ENCODE measurements around the gene THADA. TPM values are rescaled to one million over a fixed set of nuclear protein-coding genes. Genes with fewer than 3 reads are reported as not detected.
"Not testable (repeated sequence)": the region's sequence is repeated elsewhere in the genome, so short reads cannot be mapped to it uniquely, and the experiment has no call there.

The THADA gene
- total and polyA plus RNA-seq, 7 donors: 4.4 to 35.2 (median 20.2) TPM

GRCh38 chr2:43637030-43637803 lies 41.4 kb upstream of the THADA start, which contains the start of gene PLEKHH2:
TSS of gene PLEKHH2 (plus strand) at chr2:43637260. CDS start at chr2:43644674, 7,414 bp downstream.
- Histone ChIP-seq H3K4me3 (peak within 1 kb of the TSS; percentile 74 to 97 (median 94)), H3K9me3 (no peaks in the 10 kb centered on the region), H3K27ac (peak within 1 kb of the TSS; percentile 81 to 92 (median 88)), H3K4me1 (peaks cover 0 to 15% (median 8%) of the 10 kb centered on the region in 4 donors), H3K27me3 (no peaks in the 10 kb centered on the region), H3K36me3 (no peaks in the 10 kb centered on the region)
- 1% methylated on average over 75 of the region's 75 CpGs for WGBS, 2 donors
- TF ChIP-seq CTCF (IDR thresholded peaks at IDR 0.05) (no peak), EP300 (IDR thresholded peaks at IDR 0.05) (no peak), POLR2A (IDR thresholded peaks at IDR 0.05) (peak; percentile 66 to 80), POLR2AphosphoS5 (IDR thresholded peaks at IDR 0.05) (peak; percentile 89 to 96 (median 92))
- DNase-seq: peak; percentile 97
- intact Hi-C loops (cut with DNase I): loop anchor here (5.0 kb wide), 1 partner anchor 40 kb away; the partner anchor contains the start of gene C1GALT1C1L

- peaks cover 0 to 15% (median 8%) of the 10 kb centered on the region in 4 donors for H3K4me1 ChIP-seq
- H3K4me3 ChIP-seq: peak overlapping the region; percentile 74 to 97 (median 94)
- no peaks in the 10 kb centered on the region for H3K36me3 ChIP-seq
- DNase-seq: no peak
- H3K27me3 ChIP-seq: no peaks in the 10 kb centered on the region
- WGBS, 2 donors: 5 to 14% methylated on average over 10 of the region's 10 CpGs
- TF ChIP-seq POLR2A (IDR thresholded peaks at IDR 0.05): no peak
- H3K27ac ChIP-seq: peak overlapping the region; percentile 81 to 92 (median 88)
- H3K9me3 ChIP-seq: no peaks in the 10 kb centered on the region
- intact Hi-C loops (cut with DNase I): loop anchor here (5.0 kb wide), 1 partner anchor 41 kb away; the partner anchor contains the start of gene C1GALT1C1L
Measured at GRCh38 chr2:43636621-43637020, 40.8 kb upstream of the THADA start.

GRCh38 chr2:43636153-43636552 lies 40.3 kb upstream of the THADA start:
- not testable (repeated sequence) for H3K9me3 ChIP-seq, H3K27ac ChIP-seq, DNase-seq, H3K4me3 ChIP-seq, H3K36me3 ChIP-seq, H3K27me3 ChIP-seq
- WGBS, 2 donors: 90 to 96% methylated on average over 12 of the region's 12 CpGs
- peaks cover 0 to 15% (median 8%) of the 10 kb centered on the region in 4 donors for H3K4me1 ChIP-seq
- intact Hi-C loops (cut with DNase I): loop anchor here (5.0 kb wide), 1 partner anchor 41 kb away; the partner anchor contains the start of gene C1GALT1C1L

GRCh38 chr2:43634604-43635306 lies 38.9 kb upstream of the THADA start:
- H3K27ac ChIP-seq: peak overlapping the region in 2 of 4 donors; percentile 43 to 44
- no peaks in the 10 kb centered on the region for H3K9me3 ChIP-seq
- DNase-seq: no peak
- 9 to 49% methylated on average over 6 of the region's 6 CpGs for WGBS, 2 donors
- no peak overlapping the region for H3K4me3 ChIP-seq
- no peaks in the 10 kb centered on the region for H3K36me3 ChIP-seq
- no peaks in the 10 kb centered on the region for H3K27me3 ChIP-seq
- intact Hi-C loops (cut with DNase I): loop anchor here (5.0 kb wide), 1 partner anchor 43 kb away; the partner anchor contains the start of gene C1GALT1C1L
- no peak for TF ChIP-seq EP300 (IDR thresholded peaks at IDR 0.05)
- no peak for TF ChIP-seq CTCF (IDR thresholded peaks at IDR 0.05)
- no peak for TF ChIP-seq POLR2A (IDR thresholded peaks at IDR 0.05)
- no peak for TF ChIP-seq POLR2AphosphoS5 (IDR thresholded peaks at IDR 0.05)
- H3K4me1 ChIP-seq: peaks cover 0 to 15% (median 8%) of the 10 kb centered on the region in 4 donors

- no peak overlapping the region for H3K4me3 ChIP-seq
- H3K27ac ChIP-seq: no peak overlapping the region
- no peak for DNase-seq
- peaks cover 0 to 13% (median 7%) of the 10 kb centered on the region in 4 donors for H3K4me1 ChIP-seq
- 66 to 71% methylated on average over 11 of the region's 11 CpGs for WGBS, 2 donors
- no peak for TF ChIP-seq POLR2A (IDR thresholded peaks at IDR 0.05)
- TF ChIP-seq CTCF (IDR thresholded peaks at IDR 0.05): no peak
- TF ChIP-seq POLR2AphosphoS5 (IDR thresholded peaks at IDR 0.05): no peak
- TF ChIP-seq EP300 (IDR thresholded peaks at IDR 0.05): no peak
- no peaks in the 10 kb centered on the region for H3K9me3 ChIP-seq
- H3K36me3 ChIP-seq: no peaks in the 10 kb centered on the region
- H3K27me3 ChIP-seq: no peaks in the 10 kb centered on the region
- intact Hi-C loops (cut with DNase I): no loop called here
Measured at GRCh38 chr2:43631618-43632317, 35.9 kb upstream of the THADA start.
